GM21423 (cell line): Measurements from ENCODE around the gene BUB1B.
"Not testable (repeated sequence)": the region's sequence is repeated elsewhere in the genome, so short reads cannot be mapped to it uniquely, and the experiment has no call there.

Experiments
- ATAC-seq: cut with Tn5 transposase; IDR thresholded peaks from one replicate; pipeline ENCODE4 v1.9.1; 2021; ENCODE audit warnings: mild to moderate bottlenecking, moderate library complexity; ENCODE audit not compliant: unreplicated experiment

The BUB1B gene

DNA sequence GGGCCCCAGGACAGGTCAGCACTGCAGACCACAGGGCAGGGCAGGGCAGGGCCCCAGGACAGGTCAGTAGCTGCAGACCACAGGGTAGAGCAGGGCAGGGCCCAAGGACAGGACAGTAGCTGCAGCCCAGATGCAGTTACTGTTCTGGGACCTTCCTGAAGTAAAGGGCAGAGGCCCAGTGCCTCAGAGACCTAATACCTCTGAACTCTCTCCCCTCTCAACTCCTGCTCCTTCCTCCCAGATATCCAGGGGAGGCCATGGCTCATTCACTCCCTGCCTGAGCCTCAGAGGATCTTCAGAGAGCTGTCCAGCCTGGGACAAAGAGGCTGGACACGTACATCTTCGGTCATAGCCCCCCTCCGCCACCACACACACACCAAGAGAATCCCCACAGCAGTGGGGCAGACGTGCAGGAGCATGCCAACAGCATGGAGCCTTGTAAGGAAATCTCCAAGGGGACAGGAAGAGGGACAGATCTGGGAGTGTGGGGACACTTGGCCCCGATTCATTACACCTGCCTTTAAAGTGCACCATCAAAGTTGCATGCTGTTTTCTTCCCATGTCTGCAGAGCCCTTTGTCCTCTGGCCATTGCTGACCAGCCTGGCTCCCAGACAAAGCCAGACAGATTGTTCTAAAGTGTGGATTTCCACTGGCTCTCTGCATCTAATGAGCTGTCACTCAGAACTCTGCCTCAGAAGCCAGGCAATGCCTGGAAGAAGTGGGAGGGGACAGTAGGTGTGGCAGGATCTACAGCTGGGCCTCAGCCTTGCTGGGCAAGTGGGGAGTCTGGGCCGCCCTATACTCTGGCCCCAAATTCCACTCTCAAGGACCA, 24.2 kb upstream of the BUB1B start:
- ATAC-seq = no peak

DNA sequence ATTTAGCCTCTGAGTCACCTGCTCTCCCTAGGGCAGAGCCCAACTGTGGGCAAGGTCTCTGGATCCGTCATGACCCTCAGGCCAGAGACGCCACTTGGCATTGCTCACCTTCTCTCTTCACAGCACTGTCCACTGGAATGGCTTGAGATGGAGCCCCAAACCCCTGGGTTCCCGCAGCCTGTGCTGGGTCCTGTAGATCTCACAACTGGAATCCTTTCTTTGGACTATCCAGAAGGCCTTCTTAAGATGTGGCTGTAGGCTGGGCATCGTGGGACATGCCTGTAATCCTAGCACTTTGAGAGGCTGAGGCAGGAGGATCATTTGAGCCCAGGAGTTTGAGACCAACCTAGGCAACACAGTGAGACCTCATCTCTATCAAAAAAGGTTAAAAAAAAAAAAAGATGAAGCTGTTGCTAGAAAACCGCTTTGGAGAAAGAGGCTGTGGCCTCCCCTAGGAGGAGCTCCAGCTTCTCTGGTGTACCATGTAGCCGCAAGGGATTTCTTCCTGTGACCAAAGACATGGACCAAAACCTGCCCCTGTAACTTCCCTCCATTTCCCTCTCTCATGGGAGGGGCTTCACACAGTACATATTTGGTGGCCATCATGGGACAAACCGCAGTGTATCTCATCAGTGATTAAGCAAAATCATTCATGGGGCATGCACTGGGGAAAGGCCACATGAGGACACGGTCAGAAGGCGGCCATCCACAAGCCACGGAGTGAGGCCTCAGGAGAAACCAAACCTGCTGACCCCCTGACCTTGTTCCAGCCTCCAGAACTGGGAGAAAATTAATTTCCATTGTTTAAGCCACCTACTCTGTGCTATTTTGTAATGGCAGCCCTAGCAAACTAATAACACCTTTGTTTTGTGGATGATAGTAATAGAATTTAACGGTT, 23.3 kb upstream of the BUB1B start:
- ATAC-seq = no peak

DNA sequence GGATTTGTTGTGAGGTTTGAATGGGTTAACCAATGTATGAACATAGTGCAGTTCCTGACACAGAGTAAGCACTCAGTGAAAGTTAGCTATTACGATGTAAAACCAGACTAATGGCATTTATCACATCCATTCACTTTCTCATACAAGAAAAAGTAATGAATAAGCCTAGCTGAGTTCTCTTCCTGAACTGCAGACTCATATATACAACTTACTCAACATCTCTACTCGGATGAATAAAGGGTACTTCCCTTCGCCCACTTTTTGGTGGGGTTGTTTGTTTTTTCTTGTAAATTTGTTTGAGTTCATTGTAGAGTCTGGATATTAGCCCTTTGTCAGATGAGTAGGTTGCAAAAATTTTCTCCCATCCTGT, 22.7 kb upstream of the BUB1B start:
- not testable (repeated sequence) for ATAC-seq

DNA sequence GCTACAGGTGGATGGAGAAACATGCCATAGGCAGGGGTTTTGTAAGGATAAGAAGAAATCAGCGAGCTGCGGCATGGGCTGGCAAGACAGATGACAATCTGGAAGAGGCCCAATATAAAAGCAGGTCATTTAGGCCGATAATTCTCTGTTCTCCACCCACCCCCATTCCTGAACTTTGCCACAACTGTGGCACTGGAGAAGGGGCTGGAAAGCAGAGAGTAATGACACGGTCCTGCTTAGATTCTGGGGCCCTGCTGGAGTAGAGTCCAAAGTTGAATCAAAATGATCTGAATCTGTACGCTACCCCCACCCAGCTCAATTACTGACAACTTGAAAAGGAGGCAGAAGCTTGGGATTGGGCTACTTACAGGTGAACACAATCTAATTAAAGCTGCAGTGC, 18.4 kb upstream of the BUB1B start:
- no peak for ATAC-seq

DNA sequence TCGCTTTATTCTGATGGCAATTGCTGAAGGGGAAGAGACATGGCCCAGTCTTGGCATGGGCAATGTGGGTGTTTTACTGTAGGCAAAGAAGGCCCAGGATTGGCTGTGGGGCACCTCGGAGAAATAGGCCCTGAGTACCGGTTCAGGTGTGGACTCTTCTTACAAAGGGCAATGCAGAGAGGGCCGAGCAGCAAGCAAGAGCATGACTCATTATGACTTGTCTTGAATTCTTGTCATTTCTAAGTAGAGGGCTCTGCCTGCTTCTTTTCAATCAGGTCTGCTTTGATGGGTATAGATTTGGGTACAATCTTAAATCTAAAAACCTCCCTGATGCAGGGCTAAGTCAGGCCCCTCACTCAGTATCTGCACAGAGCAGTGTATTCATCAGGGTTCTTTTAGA, 14.8 kb upstream of the BUB1B start:
- ATAC-seq = no peak

DNA sequence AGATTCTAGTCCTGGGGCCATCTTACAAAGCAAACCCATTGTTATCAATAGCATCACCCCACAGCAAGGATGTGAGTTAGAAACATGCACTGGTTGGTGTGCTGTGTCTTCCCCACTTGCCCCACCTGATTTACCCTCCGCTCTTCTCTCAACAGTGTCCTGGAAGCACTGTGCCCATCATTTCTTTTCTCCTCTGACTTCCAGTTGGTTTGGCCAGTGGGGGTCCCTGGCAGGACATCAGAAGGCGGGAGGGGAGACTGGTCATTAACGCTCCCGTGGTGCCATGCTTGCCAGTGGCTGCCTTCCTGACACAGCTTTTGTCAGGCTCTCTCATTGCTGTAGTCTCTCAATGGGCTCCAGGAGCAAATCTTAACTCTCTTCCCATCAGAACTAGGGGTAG, 11.5 kb upstream of the BUB1B start:
- ATAC-seq = no peak

DNA sequence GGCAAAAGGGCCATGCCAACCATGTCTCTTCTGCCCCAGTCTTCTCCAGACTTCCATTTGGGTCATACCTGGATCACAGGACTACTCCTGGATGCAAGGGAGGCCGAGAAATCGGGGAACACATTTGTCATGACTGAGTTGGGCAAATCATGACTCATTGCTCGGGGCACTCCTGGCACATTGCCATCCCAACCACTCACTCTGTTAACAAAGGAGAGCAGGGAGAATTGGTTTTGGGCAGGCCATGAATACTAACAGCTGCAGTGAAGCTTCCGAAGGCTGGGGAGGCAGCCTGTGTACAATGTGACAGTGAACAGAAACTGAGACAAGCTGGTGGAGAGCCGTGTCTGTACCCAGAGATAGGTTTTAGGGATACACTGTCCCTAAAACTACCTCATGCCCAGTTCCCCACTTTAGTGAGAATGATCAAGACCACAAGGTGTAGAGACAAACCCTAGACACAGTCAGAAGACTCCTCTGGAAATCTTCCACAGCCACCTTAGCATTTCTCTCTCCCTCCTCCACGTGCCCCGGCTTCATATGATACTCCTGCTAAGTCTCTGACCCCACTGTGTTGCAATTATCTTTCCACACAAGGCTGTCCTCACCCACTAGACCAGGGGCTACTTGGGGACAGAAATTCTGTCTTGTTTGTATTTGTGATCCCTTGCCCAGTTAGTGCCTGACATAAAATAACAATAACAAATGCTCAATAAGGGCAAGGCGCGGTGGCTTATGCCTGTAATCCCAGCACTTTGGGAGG, 10.5 kb upstream of the BUB1B start:
- no peak for ATAC-seq

DNA sequence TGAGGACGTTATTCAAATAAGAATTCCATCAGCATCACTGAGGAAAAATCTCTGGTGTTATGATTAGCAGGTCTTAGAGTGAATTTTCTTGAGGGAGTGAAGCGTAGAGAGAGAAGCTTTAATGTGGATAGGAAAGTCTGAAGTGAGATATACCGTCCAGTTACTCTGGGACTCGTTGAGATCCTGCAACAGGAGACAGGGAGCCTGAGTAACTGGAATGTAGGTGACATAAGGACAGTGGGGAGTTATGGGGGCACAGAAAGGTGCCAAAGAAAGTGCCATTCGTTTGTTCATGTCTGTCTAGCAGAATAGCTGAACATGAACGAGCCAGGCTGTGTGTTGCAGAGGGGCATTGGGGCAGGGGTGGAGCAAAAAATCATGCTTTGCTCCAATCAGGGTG, 9.4 kb upstream of the BUB1B start:
- no peak for ATAC-seq

DNA sequence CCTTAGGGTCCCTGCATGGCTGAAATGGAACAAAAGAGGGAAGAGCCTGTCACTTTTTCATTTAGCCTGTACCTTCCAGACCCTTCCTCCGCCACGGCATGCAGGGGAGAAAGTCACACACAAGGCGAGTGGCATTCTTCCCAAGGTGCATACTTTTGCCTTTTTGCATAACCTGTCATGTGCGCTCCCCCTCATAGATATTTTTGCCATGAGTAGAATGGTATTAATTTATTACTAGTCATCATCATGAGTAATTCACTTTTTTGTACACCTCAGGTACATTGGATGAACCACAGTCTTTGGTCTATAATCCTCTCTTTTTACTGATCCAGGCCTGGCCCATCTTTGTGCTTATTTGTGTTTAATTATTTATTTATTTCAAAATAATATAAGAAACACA, 8.9 kb upstream of the BUB1B start:
- no peak for ATAC-seq

DNA sequence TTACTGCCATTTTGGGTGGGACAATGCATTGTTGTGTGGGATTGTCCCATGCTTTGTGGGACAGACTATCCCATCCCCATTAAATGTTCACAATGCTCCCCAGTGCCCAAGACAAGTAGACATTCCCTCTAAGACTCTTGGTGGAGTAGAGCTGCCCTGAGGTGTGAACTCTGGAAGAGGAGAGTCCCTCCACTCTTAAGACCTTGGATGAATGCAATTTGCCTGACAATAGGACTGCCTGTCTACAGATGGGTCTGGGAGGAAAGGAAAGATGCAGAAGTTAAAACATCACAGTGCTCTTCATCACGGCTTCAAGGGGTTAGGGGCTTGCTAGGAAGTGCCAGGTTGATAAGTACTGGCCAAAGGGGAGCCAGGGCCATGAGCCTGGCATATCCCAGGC, 6.0 kb upstream of the BUB1B start:
- not testable (repeated sequence) for ATAC-seq

DNA sequence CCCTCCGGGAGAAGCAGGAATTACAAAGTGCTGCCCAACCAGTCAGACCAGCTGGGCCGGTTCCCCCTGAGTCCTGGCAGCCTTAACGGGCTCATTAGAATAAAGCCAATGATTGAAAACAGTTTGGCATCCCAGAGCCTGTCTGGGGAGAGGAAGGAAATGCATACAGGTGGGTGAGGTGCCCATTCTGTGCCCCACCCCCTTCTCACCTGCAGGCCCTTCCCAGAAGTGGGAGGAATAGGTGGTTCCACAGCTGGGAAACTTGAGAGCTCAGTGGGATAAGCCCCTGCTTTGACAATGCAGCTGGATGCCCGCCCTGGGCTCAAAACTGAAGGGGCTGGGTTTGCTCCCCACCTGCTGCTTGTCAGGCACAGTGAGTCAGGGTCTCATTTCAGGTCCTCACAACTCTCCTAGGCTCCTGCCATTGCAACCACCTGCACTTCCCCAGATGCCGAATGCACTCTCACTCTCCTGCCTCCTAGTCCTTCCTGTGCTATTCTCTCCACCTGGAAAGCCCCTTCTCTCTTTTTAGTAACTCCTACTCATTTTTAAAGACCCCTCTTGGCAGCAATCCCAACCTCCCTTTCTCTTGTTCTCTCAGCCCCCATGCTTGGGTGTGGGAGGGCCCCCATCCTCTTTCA, 5.5 kb upstream of the BUB1B start:
- no peak for ATAC-seq

DNA sequence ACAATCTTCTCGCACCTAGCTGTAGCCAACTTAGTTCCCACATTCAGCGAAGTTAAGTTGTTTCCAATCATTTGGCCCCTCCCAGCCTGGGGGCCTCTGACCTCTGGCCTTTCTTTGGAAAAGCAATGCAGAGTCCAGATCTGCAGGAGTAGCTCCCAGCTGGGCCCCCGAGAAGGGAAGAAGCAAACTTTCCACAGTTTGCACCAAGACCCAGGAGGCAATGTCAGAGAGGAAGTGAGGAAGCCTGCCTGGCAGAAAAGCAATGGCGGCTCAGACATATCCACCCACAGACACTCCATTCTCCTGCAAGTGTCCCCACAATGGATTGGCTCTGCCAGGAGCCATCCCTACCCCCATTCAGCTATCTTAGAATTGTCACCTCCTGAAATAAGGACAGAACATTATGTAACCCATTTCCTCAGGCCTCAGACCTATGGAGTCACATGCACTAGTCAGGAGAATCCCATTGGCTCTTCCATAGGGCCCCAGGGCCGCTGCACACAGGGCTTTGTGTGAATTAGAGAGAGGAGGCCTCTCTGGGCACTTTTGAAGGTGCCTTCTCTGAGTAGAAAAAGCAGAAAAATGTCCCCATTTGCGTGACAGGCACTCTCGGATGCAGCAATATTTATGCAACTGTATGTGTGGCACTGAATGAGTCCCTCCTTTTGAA, 3.0 kb upstream of the BUB1B start:
- ATAC-seq = no peak

DNA sequence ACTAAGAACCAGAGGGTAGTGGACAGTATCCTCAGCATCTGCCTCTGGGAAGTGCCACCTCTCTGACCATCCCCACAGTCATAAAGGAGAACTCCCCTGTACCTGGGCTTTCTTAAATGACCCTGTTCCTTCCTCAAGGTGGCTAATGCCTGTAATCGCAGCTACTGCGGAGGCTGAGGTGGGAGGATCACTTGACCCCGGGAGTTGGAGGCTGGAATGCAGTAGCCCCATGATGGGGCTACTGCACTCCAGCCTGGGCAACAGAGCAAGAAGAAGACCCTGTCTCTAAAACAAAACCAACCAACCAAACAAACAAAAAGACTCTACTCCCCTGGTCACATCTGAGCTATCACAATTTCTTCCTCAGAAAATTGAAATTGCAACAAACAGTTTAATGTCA, 848 bp upstream of the BUB1B start:
- no peak for ATAC-seq

DNA sequence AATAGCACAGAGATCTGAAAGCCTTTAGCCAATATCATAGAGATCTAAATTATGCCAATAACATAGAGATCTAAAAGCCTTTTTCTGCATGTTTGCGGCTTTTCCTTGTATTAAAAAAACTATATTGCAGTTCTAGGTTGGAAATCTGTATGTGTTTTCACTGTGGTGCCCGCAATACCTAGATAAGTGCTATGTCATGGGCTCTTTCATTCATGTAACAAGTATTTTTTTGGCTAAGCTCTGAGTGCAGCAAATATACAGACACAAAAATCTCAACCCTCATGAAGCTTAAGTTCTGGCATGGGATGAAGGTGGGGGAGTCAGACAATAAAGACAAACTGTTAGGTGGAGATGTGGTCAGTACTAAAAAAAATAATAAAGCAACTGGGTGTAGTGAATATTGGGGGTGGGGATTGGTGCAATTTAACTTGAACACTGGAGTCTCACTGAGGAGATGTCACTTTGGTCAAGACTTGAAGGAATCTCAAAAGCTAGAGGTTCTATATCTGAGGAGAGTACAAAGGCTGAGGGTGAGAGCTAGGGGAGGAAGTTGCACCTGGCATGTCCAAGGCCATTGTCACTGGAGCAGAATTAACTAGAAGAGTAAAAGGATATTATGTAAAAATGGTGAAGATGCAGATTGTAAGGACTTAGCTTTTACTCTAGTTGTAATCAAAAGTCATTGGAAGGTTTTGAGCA, 973 bp downstream of the BUB1B start:
- ATAC-seq = no peak

DNA sequence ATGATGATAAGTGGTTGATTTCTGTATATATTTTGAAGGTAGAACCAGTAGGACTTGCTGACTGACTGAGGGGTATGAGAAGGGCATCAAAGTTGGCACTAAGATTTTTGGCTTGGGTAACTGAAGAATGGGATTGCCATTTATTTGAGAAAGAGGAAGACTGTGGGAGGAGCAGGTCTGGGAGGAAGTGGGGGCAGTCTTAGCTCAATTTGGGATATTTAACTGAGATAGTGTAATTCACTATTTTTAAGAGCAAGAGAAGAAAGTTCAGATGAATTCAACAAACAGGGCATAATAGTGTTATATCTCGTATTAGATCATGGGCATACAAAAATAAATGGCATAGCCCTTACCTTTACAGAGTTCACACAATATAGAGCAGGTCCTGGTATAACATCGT, 1.7 kb downstream of the BUB1B start:
- no peak for ATAC-seq

DNA sequence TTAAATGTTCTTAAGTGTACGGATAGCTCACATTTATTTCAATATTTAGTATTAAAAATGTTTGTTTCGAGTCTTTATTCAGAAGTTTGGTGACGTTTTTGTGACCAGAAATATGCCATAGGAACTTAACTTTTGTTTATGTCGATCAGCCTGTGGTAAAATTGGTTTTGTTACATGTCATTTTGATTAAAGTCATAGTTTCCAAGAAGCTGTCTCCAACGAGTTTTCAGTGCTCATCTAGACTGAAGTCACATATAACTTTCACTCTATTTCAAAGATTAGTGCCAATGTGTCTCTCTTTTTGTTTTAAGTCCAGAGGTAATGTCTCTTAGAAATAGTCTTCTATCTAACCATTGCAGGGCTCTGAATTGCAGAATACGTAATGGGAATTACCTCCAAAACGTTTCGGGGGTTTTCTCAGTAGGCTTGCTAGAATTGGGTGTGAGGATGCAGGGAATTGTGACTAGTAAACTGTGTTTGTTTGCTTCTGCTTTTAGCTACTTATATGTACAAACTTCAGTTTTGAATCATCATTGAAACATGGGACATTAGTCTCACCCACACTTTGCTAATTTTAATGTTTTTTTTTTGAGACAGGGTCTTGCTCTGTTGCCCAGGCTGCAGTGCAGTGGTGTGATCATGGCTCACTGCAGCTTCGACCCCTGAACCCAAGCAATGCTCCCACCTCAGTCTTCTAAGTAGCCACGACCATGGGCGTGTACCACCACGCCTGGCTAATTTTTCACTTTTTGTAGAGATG, 3.0 kb downstream of the BUB1B start:
- no peak for ATAC-seq

DNA sequence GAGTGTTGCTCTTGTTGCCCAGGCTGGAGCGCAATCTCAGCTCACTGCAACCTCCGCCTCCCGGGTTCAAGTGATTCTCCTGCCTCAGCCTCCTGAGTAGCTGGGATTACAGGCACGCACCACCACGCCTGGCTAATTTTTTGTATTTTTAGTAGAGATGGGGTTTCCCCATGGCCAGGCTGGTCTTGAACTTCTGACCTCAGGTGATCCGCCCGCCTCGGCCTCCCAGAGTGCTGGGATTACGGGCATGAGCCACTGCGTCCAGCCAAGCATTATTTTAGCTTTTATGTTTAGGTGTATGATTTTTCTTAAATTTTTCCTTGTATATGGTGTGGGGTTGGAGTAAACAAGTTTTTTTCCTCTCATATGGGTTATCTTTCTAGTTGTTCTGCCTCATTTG, 6.5 kb downstream of the BUB1B start:
- ATAC-seq = not testable (repeated sequence)

DNA sequence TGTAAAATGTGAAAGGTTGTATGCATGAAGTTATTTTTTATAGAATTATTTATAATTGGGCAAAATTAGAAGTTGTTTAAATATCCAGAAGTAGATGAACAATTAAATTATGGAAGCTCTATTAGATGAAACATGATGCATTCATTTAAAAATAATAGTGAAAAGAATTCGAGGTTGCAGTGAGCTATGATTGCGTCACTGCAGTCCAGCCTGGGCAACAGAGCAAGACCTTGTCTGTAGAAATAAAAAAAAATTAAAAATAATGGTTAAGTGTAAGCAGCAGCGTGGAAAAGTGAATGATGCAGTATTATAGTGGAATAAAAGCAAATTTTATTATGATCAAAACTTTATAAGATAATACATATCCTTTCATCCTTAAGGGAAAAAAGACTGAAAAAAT, 14.3 kb downstream of the BUB1B start:
- no peak for ATAC-seq

DNA sequence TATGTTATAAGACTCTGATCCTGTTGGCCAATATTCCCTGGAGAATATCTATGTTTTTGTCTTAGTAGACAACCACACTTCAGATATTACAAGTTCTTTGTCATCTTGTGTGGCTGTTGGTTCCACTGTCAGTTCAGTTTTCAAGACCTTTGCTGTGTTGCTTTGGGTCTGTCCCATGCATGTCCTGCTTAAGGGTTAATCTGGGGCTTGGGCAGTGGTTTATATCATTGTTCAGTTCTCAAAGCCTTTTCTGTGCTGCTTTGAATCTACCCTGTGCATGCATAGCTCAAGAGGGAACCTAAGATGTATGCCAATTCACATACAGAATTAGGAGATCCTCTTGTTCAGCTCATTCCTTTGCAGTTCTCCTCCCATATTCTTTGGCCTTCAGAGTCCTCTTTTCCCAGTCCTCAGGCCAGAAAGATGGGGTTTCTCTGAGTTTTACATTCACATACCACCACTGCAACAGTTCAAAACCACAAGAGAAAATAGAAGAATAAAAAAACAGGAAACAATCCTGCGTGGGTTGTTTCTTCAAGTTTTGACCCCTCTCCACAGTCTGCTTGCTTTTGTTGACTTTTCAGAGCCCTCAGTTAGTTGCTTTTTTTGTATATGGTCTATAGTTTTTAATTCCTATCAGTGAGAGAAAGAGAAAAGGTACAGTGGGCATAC, 21.6 kb downstream of the BUB1B start:
- no peak for ATAC-seq
